GM10266 (cell line): ENCODE measurements around the gene ZDHHC6.
"Not testable (repeated sequence)": the region's sequence is repeated elsewhere in the genome, so short reads cannot be mapped to it uniquely, and the experiment has no call there.

Experiments
- DNase-seq: peaks from one replicate; pipeline ENCODE4 v3.0.0; 2012; ENCODE audit errors: extremely low spot score
- CTCF ChIP-seq: IDR thresholded peaks from 2 replicates; pipeline ENCODE4 v1.5.1; 2012; ENCODE audit warnings: mild to moderate bottlenecking, low read depth; ENCODE audit not compliant: control insufficient read depth, insufficient read depth; ENCODE audit errors: missing control alignments

The ZDHHC6 gene

DNA sequence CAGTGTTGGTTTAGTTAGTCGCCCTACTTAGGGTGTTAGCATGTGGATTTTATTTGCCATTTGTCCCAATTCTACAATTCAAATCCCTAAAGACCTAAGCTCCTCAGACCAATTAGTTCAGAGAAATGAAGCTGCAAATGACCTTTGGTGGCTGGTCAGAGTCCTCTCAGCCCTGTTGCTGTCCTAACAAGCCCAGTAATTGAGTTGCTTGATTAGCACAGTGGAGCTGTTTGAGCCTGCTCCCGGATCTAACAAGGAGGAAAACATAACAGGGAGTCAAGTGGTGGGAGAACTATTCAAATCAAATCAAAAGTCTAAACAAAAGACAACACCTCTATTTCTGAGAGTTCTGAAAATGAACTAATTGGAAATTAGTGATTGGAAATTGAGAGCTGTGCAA lies 22.1 kb downstream of the ZDHHC6 start:
- no peak for DNase-seq
- TF ChIP-seq CTCF = no peak

DNA sequence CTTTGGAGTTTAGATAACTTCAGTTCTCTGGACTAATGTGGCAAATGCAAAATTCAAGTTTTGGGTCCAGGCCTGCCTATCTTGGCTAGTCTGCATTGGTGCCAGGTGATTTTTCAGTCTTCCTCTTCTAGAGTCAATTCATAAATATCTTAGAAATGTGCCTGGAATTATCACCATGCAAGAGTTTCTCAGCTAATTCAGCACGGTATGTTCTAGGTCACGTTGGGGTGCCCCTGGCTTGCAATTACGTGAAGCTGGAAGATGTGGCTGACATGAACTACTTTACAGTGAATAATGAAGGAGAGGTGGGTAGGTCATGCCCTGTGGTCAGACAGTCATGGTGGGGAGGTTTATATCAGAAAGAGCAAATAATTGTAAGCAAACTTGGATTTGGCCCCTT lies 25.0 kb downstream of the ZDHHC6 start:
- DNase-seq = no peak
- TF ChIP-seq CTCF = no peak

- no peak for DNase-seq
These were observed 34.0 kb downstream of the ZDHHC6 start for GRCh38 chr10:112412696-112413095.

GRCh38 chr10:112409755-112410154 lies 37.0 kb downstream of the ZDHHC6 start:
- no peak for TF ChIP-seq CTCF
- DNase-seq = no peak

More at GRCh38 chr10:112412696-112413095, 34.0 kb downstream of the ZDHHC6 start:
- no peak for TF ChIP-seq CTCF

- no peak for TF ChIP-seq CTCF
These were observed 37.4 kb downstream of the ZDHHC6 start for GRCh38 chr10:112409299-112409698.

GRCh38 chr10:112407696-112408095 lies 39.0 kb downstream of the ZDHHC6 start:
- TF ChIP-seq CTCF = no peak
- no peak for DNase-seq

More at GRCh38 chr10:112409299-112409698, 37.4 kb downstream of the ZDHHC6 start:
- no peak for DNase-seq

- DNase-seq = not testable (repeated sequence)
These were observed 39.9 kb downstream of the ZDHHC6 start for GRCh38 chr10:112406806-112407205.

DNA sequence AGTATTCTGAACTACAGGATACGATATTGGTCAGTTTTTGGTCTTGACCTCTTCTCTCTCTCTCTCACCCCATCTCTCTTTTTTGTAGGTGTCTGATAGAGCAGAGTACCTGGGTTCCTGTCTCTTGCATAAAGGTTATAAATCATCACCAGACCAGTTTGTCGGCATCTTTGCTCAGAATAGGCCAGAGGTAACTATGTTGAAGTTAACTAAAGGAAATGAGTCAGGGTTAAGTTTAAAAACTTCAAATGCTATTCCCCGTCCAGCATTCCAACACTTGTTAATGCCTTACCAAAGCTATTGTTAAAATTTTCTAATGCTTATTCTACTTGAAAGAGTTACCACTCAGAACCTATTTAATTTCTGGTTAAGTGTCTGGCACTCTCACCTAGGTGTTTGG lies 42.1 kb downstream of the ZDHHC6 start:
- TF ChIP-seq CTCF = no peak
- DNase-seq = no peak
